NCI-H1694 treated with DMSO at 0.1 percent for 48 hours (cell line): ENCODE measurements around the gene MS4A3.
"Not testable (repeated sequence)": the region's sequence is repeated elsewhere in the genome, so short reads cannot be mapped to it uniquely, and the experiment has no call there.

Experiments used
- DNase-seq: peaks from one replicate; lab custom pipeline; 2025; lab: John Stamatoyannopoulos, UW

Gene MS4A3, protein sequence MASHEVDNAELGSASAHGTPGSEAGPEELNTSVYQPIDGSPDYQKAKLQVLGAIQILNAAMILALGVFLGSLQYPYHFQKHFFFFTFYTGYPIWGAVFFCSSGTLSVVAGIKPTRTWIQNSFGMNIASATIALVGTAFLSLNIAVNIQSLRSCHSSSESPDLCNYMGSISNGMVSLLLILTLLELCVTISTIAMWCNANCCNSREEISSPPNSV

GRCh38 chr11:60056349-60056969 is at the start of gene MS4A3:
Gene MS4A3, plus strand, starts transcription at chr11:60056665. Its CDS starts 4,496 bp downstream, at chr11:60061161.
- no peak for DNase-seq

- DNase-seq: no peak
Measured at GRCh38 chr11:60016881-60017280, 39.6 kb upstream of the MS4A3 start, which contains the start of gene OOSP4B. Gene OOSP4B, plus strand, starts transcription at chr11:60017181.

- no peak for DNase-seq
Measured at GRCh38 chr11:60018058-60018457, 38.4 kb upstream of the MS4A3 start.

- not testable (repeated sequence) for DNase-seq
Measured at GRCh38 chr11:60020376-60020775, 36.1 kb upstream of the MS4A3 start.

DNA sequence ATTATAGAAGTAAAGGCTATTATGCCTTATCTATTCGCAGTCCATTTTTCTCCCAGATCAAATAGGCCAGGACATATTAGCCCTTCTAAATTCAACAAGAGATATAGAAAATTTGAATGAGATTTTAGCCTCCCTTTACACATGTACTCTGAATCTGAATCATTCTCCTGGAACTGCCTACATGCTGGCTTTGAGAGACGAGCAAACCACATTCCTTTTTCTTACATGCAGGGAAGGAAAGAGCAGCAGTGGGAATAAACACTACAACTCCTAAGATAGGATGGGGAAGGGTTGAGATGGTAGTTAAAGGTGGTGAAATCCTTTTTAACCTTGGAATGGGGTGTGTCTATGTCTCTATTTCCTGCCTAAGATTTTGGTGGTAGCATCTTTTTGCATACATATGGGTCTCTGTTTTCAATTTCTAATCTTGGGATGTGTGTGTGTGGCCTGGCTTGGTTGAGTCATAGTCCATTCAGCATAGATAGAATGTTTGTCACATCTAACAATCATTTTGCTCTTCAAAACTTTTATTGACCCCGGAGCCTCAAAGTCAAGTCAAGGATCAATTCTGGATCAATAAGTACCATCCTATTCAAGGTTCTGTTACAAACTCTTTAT is 27.3 kb upstream of the MS4A3 start:
- no peak for DNase-seq

- DNase-seq: no peak
Measured at GRCh38 chr11:60040109-60040508, 16.4 kb upstream of the MS4A3 start, which contains the start of gene OOSP2. Gene OOSP2, plus strand, starts transcription at chr11:60040409. Its CDS starts 51 bp downstream, at chr11:60040460.

DNA sequence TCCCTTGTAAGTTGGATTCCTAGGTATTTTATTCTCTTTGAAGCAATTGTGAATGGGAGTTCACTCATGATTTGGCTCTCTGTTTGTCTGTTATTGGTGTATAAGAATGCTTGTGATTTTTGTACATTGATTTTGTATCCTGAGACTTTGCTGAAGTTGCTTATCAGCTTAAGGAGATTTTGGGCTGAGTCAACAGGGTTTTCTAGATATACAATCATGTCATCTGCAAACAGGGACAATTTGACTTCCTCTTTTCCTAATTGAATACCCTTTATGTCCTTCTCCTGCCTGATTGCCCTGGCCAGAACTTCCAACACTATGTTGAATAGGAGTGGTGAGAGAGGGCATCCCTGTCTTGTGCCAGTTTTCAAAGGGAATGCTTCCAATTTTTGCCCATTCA is 6.0 kb upstream of the MS4A3 start:
- not testable (repeated sequence) for DNase-seq

DNA sequence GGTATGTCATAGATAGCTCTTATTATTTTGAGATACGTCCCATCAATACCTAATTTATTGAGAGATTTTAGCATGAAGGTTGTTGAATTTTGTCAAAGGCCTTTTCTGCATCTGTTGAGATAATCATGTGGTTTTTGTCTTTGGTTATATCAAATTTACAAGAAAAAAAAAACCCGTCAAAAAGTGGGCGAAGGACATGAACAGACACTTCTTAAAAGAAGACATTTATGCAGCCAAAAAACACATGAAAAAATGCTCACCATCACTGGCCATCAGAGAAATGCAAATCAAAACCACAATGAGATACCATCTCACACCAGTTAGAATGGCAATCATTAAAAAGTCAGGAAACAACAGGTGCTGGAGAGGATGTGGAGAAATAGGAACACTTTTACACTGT is 5.6 kb upstream of the MS4A3 start:
- DNase-seq: not testable (repeated sequence)

DNA sequence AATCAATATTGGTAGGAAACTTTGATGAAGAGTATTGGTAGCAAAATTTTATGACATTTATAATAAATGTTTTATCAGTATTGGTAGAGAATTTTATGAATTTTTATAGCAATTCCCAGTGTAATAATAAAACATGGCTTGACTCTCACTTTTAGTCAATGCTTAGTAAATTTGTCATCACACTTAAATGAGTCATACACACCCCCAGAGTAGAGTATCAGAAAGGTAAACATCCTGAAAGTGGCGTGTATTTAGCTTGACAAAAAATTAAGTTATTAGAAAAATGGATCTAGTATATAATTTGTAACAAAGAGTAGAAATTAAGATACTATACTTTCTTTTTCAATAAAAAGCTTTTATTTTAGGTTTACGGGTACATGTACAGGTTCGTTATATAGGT is 2.6 kb downstream of the MS4A3 start:
- DNase-seq: no peak

GRCh38 chr11:60059521-60060240 is 3.2 kb downstream of the MS4A3 start:
- no peak for DNase-seq

- DNase-seq: no peak
Measured at GRCh38 chr11:60064111-60064510, 7.6 kb downstream of the MS4A3 start.

GRCh38 chr11:60065801-60066200 is 9.3 kb downstream of the MS4A3 start:
- no peak for DNase-seq

- no peak for DNase-seq
Measured at GRCh38 chr11:60069450-60069849, 13.0 kb downstream of the MS4A3 start.

DNA sequence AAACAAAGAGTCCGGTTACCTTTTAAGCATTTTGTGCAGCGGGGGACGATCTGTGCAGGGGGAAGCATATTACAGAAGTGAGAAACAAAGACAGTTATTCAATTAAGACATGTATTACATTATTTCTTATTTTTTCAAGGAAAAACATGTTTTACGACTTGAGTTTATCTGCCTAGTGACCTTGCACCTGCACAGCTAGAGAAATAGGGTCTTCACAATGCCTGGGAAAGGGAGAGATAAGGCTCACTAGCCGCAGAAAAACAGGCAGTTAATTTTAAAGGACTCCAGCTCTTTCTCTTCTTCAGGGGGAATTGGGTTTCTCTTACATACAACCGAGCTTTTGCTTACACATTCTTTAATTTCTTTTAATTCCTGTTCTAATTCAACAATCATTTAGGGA is 15.2 kb downstream of the MS4A3 start:
- not testable (repeated sequence) for DNase-seq

GRCh38 chr11:60077216-60077817 is 20.9 kb downstream of the MS4A3 start:
- DNase-seq: no peak

DNA sequence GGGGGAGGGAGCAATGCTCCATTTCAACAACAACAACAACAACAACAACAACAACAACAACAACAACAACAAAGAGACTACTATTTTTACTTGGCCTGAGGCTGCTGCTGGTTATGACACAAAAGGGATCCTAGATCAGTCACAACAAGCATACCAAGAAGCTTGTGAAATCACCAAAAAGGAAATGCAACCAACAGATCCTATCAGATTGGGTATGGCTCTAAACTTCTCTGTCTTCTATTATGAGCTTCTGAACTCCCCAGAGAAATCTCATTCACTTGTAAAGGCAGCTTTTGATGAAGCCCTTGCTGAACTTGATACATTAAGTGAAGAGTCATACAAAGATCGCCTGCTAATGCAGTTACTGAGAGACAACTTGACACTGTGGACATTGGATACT is 21.5 kb downstream of the MS4A3 start:
- DNase-seq: no peak

DNA sequence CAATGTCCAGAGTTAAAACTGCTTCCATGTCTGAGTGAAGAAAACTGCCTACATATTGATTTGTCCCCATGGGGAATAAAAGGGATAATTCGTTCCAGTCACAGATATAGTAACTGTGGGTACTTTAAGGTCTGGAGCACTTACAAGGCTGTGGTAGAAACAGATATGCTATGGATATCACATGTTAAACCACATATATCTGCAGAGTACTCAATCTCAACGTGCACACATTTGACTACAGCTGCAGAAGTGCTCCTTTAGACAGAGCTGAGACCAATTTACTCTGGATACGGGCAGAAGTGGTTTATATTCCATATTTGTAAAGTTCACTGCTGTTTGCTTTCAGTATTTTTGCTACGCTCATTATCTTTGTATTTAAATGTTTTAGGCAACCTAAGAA is 22.3 kb downstream of the MS4A3 start:
- DNase-seq: no peak

DNA sequence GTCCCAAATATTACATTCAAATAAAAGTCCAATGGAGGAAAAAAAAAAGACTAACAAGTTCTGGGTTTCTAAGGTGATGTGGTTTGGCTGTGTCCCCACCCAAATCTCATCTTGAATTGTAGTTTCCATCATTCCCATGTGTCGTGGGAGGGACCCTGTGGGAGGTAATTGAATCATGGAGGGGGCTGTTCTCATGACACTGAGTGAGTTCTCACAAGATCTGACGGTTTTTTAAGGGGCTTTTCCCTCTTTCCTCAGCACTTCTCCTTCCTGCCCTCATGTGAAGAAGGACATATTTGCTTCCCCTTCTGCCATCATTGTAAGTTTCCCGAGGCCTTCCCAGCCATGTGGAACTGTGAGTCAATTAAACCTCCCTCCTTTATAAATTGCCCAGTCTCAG is 24.1 kb downstream of the MS4A3 start:
- no peak for DNase-seq

DNA sequence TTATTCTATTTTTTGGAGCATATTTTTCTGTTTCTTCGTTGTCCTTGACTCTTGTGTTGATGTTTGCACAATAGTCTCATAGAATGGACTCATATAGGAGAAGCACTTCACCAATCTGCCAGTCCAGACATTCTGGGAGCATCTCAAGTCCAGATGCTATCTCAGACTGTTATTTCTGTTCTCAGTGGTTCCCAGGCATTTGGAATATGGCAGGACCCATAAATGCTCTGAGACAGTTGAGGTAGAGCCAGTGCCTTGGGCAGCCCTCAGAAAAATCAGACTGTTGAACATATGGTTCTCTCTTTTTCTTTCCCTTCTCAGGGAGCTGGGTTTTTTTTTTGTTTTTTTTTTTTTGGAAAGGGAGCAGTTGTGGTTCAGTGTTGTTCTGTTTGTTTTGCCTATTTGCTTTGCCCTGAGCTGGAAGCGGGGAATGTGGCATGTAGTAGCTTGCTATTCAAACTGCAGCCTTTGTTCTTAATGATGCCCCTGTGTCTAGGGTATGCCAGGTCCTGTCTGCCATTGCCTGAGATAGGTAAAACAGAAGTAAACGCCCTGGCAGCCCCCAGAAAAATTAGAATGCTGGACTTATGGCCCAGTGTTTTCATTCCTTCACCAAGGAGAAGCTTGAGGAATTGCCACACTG is 28.3 kb downstream of the MS4A3 start:
- DNase-seq: no peak

- no peak for DNase-seq
Measured at GRCh38 chr11:60085909-60086308, 29.4 kb downstream of the MS4A3 start.

- no peak for DNase-seq
Measured at GRCh38 chr11:60087239-60087638, 30.8 kb downstream of the MS4A3 start.

DNA sequence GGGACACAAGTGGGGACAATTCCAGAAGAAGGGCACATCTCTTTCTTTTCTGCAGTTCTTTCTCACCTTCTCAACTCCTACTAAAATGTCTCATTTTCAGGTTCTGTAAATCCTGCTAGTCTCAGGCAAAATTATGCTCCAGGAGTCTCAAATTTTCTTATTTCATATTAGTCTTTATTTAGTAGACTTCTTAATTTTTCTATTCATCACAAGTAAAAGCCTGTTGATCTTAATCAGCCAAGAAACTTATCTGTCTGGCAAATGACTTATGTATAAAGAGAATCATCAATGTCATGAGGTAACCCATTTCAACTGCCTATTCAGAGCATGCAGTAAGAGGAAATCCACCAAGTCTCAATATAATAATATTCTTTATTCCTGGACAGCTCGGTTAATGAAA is 31.9 kb downstream of the MS4A3 start, which contains the start of gene MS4A2:
TSS of gene MS4A2 (plus strand) at position 301 of the 400 bp plus-strand sequence. CDS start 102 bp downstream, outside the sequence.
- no peak for DNase-seq
